WTC11 (cell line): ENCODE results near the gene ITPK1. TPM values are rescaled to one million over a fixed set of nuclear protein-coding genes. Genes with fewer than 3 reads are reported as not detected.

Experiments used
- ATAC-seq: fragments of 200-7000 bp; cut with Tn5 transposase; 2 replicates; pipeline ENCODE4 v1.10.0; 2021; ENCODE audit warnings: mild to moderate bottlenecking, moderate library complexity
- CTCF ChIA-PET: fragments of 300-600 bp; sonication (Branson Sonifier 250); formaldehyde crosslinking; loops from one replicate; lab custom pipeline; 2021; ENCODE audit warnings: antibody characterized with exemption; lab: Charles Lee
- POLR2A ChIA-PET: fragments of 350-600 bp; sonication (Branson Sonifier 250); formaldehyde crosslinking; loops from one replicate; lab custom pipeline; 2021; ENCODE audit warnings: antibody characterized with exemption; lab: Charles Lee
- DNase-seq: peaks from one replicate; pipeline ENCODE4 v3.0.0; 2021; ENCODE audit warnings: low spot score
- H3K27ac Mint-ChIP-seq: 2 replicates; pipeline ENCODE4 v1.8.0; 2021; ENCODE audit warnings: mixed read lengths
- H3K27me3 Mint-ChIP-seq: 2 replicates; pipeline ENCODE4 v1.8.0; 2021; ENCODE audit warnings: low read depth, mild to moderate bottlenecking, moderate library complexity, mixed read lengths
- H3K36me3 Mint-ChIP-seq: 2 replicates; pipeline ENCODE4 v1.8.0; 2021; ENCODE audit warnings: mixed read lengths
- H3K4me1 Mint-ChIP-seq: 2 replicates; pipeline ENCODE4 v1.8.0; 2022; ENCODE audit warnings: mixed read lengths
- H3K4me3 Mint-ChIP-seq: 2 replicates; pipeline ENCODE4 v1.8.0; 2021; ENCODE audit warnings: mild to moderate bottlenecking, moderate library complexity, mixed read lengths
- H3K9me3 Mint-ChIP-seq: 2 replicates; pipeline ENCODE4 v1.8.0; 2021; ENCODE audit warnings: mixed read lengths
- ATF2 ChIP-seq: sonication (generic); formaldehyde crosslinking; IDR thresholded peaks from 2 replicates; pipeline ENCODE4 v1.8.1; 2022; ENCODE audit warnings: low read depth, missing genetic modification reagents, borderline replicate concordance
- CTCF ChIP-seq: fragments of 200-600 bp; IDR thresholded peaks from 2 replicates; pipeline ENCODE4 v1.8.0; 2022; ENCODE audit warnings: antibody characterized with exemption
- EMX1 ChIP-seq: fragments of 250-450 bp; sonication (Bioruptor Pico); IDR thresholded peaks from 2 replicates; pipeline ENCODE4 v1.8.0; 2021; ENCODE audit warnings: mild to moderate bottlenecking
- ETV6 ChIP-seq: sonication (generic); formaldehyde crosslinking; IDR thresholded peaks from 2 replicates; pipeline ENCODE4 v1.8.1; 2022; ENCODE audit warnings: mild to moderate bottlenecking, missing genetic modification reagents
- GTF2I ChIP-seq: fragments of 250-450 bp; sonication (Bioruptor Pico); conservative IDR thresholded peaks from 2 replicates; pipeline ENCODE4 v1.4.0; 2021; ENCODE audit warnings: mild to moderate bottlenecking
- KAT7 ChIP-seq: sonication (generic); formaldehyde crosslinking; IDR thresholded peaks from 2 replicates; pipeline ENCODE4 v1.8.1; 2023; ENCODE audit warnings: missing genetic modification reagents, mild to moderate bottlenecking, borderline replicate concordance
- NFATC4 ChIP-seq: fragments of 250-450 bp; sonication (Bioruptor Pico); IDR thresholded peaks from 2 replicates; pipeline ENCODE4 v1.9.0; 2021; ENCODE audit warnings: mild to moderate bottlenecking
- NFE2L1 ChIP-seq: sonication (generic); formaldehyde crosslinking; IDR thresholded peaks from 2 replicates; pipeline ENCODE4 v1.8.1; 2023; ENCODE audit warnings: missing genetic modification reagents
- TEAD4 ChIP-seq: sonication (generic); formaldehyde crosslinking; IDR thresholded peaks from 2 replicates; pipeline ENCODE4 v1.8.0; 2022; ENCODE audit warnings: mild to moderate bottlenecking, missing genetic modification reagents
- TP53 ChIP-seq: sonication (generic); formaldehyde crosslinking; IDR thresholded peaks from 2 replicates; pipeline ENCODE4 v1.8.1; 2023; ENCODE audit warnings: mild to moderate bottlenecking, missing genetic modification reagents
- ZNF219 ChIP-seq: sonication (generic); formaldehyde crosslinking; IDR thresholded peaks from 2 replicates; pipeline ENCODE4 v1.8.0; 2023; ENCODE audit warnings: missing genetic modification reagents, mild to moderate bottlenecking, borderline replicate concordance
- ZNF423 ChIP-seq: fragments of 250-450 bp; sonication (Bioruptor Pico); IDR thresholded peaks from 2 replicates; pipeline ENCODE4 v2.1.2; 2022; ENCODE audit warnings: mild to moderate bottlenecking, moderate library complexity
- ZNF425 ChIP-seq: fragments of 250-450 bp; sonication (Bioruptor Pico); conservative IDR thresholded peaks from 2 replicates; pipeline ENCODE4 v1.9.0; 2021; ENCODE audit warnings: mild to moderate bottlenecking
- ZNF512 ChIP-seq: sonication (generic); formaldehyde crosslinking; IDR thresholded peaks from 2 replicates; pipeline ENCODE4 v1.8.1; 2022; ENCODE audit warnings: missing genetic modification reagents, borderline replicate concordance
- ZSCAN18 ChIP-seq: fragments of 250-450 bp; sonication (Bioruptor Pico); IDR thresholded peaks from 2 replicates; pipeline ENCODE4 v2.1.2; 2022; ENCODE audit warnings: mild to moderate bottlenecking, moderate library complexity
- total RNA-seq: library from RNA; stranded (reverse); gene quantifications from 3 replicates; pipeline ENCODE4 v1.2.3, GENCODE V29; 2021
- TF ChIP-seq, protein P1 (sequence below): fragments of 250-450 bp; sonication (Bioruptor Pico); IDR thresholded peaks from 2 replicates; pipeline ENCODE4 v1.9.0; 2021; ENCODE audit warnings: mild to moderate bottlenecking, borderline replicate concordance

ITPK1 gene
- total RNA-seq, 1 experiment from 2014 or later: 144 TPM

GRCh38 chr14:93033983-93034670 lies 81.6 kb downstream of the ITPK1 start:
- CTCF ChIA-PET: interaction anchor here (0.6 to 3.7 kb wide), 32 partner anchors 9 to 265 kb away, joined by 3 to 29 read pairs (median 4); partner anchors contain the start of genes LYSET and MOAP1
- TF ChIP-seq ZNF425 (CRISPR knock-in tag): no peak
- peak; percentile 11; the same call in 1 of the 2 replicates for TF ChIP-seq CTCF
- DNase-seq: peak; percentile 66
- ATAC-seq: peak; percentile 68
- Mint-ChIP-seq H3K4me1 (peaks cover 66% of the 10 kb centered on the region), H3K4me3 (no peak overlapping the region), H3K27me3 (no peaks in the 10 kb centered on the region), H3K9me3 (no peaks in the 10 kb centered on the region), H3K27ac (peak overlapping the region; percentile 8; the same call in 1 of the 2 replicates), H3K36me3 (no peaks in the 10 kb centered on the region)
- POLR2A ChIA-PET: no interaction called here

DNA sequence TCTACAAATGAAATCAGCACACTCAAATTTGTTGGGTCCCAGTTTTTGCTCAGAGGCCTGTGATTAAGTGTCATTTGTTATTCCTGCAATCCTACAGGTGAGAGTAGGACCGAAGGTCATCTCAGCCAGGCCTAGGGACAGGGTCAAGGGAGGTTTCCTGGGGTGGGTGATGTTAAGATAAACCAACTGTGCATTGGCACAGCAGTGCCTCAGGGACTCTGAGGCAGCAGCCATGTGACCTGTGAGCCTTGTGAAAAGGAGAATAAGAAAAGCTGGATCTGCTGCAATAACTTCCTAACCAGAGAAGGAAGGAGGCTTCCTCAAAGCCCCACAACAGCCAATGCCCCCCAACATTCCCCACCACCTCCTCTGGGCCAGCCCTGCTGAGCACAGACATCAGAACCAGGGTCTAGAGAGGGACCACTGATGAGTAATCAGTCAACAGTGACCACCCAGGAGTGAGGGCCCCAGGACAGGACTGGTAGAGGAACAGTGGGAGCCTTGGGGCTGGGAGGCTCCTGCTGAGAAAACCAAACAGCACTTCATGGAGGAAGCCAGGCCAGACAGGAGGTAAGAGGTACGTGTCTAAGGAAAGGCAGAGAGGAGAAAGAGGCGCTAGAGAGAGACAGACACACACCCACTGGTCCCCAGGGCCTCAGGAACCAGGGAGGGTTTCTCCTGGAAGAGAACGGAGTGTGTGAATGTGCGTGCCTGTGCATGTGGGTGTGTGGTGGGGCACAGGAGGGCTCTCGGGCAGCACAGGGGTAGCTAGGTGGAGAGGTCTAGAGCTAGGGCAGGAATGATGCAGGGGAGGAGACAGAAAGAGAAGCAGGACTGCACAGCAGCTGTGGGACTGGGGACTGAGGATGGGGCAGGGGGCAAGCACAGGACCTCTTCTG lies 82.4 kb downstream of the ITPK1 start:
- CTCF ChIA-PET: interaction anchor here (0.6 to 3.7 kb wide), 19 partner anchors 9 to 99 kb away, joined by 3 to 29 read pairs (median 5); partner anchors contain the start of gene ITPK1
- no peaks in the 10 kb centered on the region for H3K9me3 Mint-ChIP-seq

GRCh38 chr14:93032421-93032936 lies 83.2 kb downstream of the ITPK1 start:
- Mint-ChIP-seq H3K36me3 (no peaks in the 10 kb centered on the region), H3K27me3 (no peaks in the 10 kb centered on the region), H3K4me3 (no peak overlapping the region), H3K9me3 (no peaks in the 10 kb centered on the region), H3K27ac (peak overlapping the region; percentile 97; the same call in 1 of the 2 replicates), H3K4me1 (peaks cover 53% of the 10 kb centered on the region)
- ChIA-PET CTCF (interaction anchor here (0.6 to 3.7 kb wide), 8 partner anchors 10 to 100 kb away, joined by 3 to 29 read pairs (median 4); partner anchors contain the start of gene ITPK1), POLR2A (no interaction called here)
- DNase-seq (no peak), ATAC-seq (peak; percentile 24)
- TF ChIP-seq, protein P1, sequence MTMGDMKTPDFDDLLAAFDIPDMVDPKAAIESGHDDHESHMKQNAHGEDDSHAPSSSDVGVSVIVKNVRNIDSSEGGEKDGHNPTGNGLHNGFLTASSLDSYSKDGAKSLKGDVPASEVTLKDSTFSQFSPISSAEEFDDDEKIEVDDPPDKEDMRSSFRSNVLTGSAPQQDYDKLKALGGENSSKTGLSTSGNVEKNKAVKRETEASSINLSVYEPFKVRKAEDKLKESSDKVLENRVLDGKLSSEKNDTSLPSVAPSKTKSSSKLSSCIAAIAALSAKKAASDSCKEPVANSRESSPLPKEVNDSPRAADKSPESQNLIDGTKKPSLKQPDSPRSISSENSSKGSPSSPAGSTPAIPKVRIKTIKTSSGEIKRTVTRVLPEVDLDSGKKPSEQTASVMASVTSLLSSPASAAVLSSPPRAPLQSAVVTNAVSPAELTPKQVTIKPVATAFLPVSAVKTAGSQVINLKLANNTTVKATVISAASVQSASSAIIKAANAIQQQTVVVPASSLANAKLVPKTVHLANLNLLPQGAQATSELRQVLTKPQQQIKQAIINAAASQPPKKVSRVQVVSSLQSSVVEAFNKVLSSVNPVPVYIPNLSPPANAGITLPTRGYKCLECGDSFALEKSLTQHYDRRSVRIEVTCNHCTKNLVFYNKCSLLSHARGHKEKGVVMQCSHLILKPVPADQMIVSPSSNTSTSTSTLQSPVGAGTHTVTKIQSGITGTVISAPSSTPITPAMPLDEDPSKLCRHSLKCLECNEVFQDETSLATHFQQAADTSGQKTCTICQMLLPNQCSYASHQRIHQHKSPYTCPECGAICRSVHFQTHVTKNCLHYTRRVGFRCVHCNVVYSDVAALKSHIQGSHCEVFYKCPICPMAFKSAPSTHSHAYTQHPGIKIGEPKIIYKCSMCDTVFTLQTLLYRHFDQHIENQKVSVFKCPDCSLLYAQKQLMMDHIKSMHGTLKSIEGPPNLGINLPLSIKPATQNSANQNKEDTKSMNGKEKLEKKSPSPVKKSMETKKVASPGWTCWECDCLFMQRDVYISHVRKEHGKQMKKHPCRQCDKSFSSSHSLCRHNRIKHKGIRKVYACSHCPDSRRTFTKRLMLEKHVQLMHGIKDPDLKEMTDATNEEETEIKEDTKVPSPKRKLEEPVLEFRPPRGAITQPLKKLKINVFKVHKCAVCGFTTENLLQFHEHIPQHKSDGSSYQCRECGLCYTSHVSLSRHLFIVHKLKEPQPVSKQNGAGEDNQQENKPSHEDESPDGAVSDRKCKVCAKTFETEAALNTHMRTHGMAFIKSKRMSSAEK (CRISPR knock-in tag): no peak
- TF ChIP-seq KAT7 (CRISPR knock-in tag) (no peak), ZNF512 (CRISPR knock-in tag) (no peak), NFE2L1 (CRISPR knock-in tag) (no peak), TP53 (CRISPR knock-in tag) (no peak), EMX1 (CRISPR knock-in tag) (no peak), TEAD4 (CRISPR knock-in tag) (no peak), GTF2I (CRISPR knock-in tag) (no peak), ZSCAN18 (CRISPR knock-in tag) (no peak), ATF2 (CRISPR knock-in tag) (no peak), ETV6 (no peak), ZNF219 (CRISPR knock-in tag) (no peak)

More for the DNA sequence above, 82.4 kb downstream of the ITPK1 start:
- POLR2A ChIA-PET: no interaction called here
- Mint-ChIP-seq H3K4me3 (no peak overlapping the region), H3K36me3 (no peaks in the 10 kb centered on the region), H3K27me3 (no peaks in the 10 kb centered on the region), H3K27ac (peak overlapping the region; percentile 97), H3K4me1 (peaks cover 59% of the 10 kb centered on the region)
- ATAC-seq (peak; percentile 9), DNase-seq (no peak)
- no peak for TF ChIP-seq EMX1 (CRISPR knock-in tag)
- peak; percentile 56; the same call in 1 of the 2 replicates for TF ChIP-seq ZNF423 (CRISPR knock-in tag)
- TF ChIP-seq NFATC4: no peak
